ENCODE measurements around the gene PHF20.
"Not testable (repeated sequence)": the region's sequence is repeated elsewhere in the genome, so short reads cannot be mapped to it uniquely, and the experiment has no call there.

The PHF20 gene

DNA sequence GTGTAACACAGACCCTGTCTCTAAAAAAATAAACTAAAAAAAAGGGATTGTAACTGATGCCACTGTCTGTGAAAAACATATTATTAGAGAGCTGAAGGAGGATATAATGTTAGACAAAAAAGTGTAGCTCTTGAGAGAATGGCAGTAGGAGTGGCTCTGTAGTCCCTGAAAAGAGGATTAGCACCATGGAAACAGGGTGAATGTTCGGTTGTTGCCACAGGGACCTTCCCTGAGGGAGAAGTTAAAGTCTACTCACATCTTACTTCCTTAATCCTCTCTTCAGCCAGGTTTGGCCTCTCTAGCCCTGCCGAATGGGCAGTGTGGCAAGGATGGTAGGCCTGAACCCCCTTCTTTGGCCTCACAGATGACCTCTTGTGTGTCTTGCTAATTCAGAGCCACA is 170.4 kb downstream of the PHF20 start:
- DNase-seq, result no peak

DNA sequence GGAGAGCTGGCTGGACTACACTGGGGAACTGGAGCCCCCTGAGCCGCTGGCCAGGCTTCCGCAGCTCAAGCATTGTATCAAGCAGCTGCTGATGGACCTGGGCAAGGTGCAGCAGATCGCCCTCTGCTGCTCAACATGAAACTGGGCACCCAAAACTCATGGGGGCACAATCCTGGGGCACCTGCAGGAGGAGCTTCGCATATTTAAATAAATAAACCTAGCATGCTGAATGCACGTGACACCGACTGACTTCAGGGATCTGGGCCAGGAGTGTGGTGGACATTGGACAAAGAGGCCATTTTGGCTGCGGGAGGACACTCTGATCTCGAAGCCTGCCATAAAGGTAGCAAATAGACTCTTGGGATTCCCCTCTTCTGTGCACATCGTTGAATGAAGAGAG is 175.7 kb downstream of the PHF20 start:
- no peak for DNase-seq

GRCh38 chr20:35947907-35948306 is 176.1 kb downstream of the PHF20 start:
- no peak for DNase-seq

DNA sequence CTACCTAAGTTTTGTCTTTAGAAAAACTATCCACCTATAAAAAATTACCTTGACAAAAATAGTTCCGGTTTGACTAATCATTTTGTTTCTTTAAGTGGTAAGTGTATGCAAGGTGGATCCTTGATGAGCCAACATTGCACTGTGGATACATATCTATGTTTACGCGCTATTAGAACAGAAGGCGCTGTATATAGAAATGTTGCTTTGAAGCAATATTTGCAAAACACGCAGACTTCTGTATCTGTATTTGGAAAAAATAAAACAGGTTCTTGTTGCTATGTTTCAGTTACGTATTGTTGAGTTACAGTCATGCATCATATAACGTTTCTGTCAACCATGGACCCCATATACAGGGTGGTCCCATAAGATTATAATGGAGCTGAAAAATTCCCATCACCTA is 178.3 kb downstream of the PHF20 start:
- DNase-seq, result no peak

GRCh38 chr20:35952080-35952479 is 180.3 kb downstream of the PHF20 start:
- not testable (repeated sequence) for DNase-seq

GRCh38 chr20:35952480-35953386 is 180.9 kb downstream of the PHF20 start:
- no peak for DNase-seq

DNA sequence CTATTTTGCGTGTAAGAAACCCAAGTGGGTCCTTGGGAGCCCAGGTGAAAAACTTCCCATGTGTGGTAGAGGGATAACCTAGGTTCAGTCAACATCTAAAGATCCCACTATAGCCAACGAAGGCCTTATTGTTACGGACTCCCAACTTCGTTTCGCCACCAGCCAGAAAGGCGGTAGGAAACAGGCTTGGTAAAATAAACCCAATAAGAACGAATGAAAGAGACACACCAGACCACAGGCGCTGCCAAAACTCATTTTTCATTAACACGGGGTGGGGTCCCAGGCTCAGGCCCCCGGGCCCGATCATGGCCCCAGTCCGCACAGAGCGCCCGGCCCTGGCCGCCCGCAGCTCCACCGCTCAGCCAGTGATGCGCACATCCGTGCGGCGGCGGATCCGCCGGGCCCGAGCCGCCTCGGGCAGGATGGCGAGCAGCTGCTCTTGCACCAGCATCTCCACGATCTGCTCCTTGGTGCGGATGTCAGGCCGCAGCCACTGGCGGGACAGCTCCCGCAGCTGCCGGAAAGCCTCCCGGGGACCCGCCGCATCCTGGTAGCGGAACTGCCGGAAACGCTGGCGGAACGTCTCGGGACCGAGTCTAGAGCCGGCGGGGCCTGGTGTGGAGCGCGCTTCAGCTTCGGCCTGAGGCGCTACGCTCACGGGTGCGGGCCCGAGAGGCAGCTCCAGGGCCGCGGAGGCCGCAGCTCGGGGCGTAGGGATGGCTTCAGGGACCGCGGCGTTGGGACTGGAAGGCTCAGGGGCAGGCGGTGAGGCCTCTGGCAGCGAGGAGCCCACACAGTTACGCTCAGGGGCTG is 181.8 kb downstream of the PHF20 start:
- DNase-seq, result no peak

GRCh38 chr20:35954200-35954906 is 182.5 kb downstream of the PHF20 start, which contains the start of gene SCAND1:
Gene SCAND1, minus strand, starts transcription at chr20:35954502. Its CDS starts 218 bp downstream, at chr20:35954284.
- peak; percentile 100 for DNase-seq

DNA sequence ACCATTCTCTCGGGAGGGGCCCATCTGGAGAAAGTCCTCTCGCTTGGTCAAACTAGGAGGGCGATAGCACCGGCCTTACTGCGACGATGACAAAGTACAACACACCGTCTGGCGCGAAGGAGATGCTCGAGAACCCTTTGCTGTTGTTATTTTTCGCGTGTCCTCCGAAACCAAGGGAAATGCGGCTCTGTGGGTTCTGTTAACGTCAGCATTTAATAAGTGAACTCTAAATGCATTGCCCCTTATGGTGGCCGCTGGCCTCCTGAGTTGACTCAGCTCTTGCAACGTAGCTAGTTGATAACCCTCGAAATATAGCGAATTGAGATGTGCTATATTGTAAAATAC is 183.1 kb downstream of the PHF20 start:
- DNase-seq, result no peak

GRCh38 chr20:35956616-35957015 is 184.8 kb downstream of the PHF20 start:
- no peak for DNase-seq

DNA sequence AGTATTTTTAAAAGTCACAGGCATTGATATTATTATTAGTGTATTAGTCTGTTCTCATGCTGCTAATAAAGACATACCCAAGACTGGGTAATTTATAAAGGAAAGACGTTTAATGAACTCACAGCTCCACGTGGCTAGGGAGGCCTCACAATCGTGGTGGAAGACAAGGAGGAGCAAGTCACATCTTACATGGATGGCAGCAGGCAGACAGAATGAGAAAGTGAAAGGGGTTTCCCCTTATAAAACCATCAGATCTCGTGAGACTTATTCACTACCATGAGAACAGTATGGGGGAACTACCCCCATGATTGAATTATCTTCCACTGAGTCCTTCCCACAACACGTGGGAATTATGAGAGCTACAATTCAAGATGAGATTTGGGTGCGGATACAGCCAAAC is 187.5 kb downstream of the PHF20 start:
- not testable (repeated sequence) for DNase-seq

GRCh38 chr20:35963878-35964277 is 192.1 kb downstream of the PHF20 start:
- no peak for DNase-seq

DNA sequence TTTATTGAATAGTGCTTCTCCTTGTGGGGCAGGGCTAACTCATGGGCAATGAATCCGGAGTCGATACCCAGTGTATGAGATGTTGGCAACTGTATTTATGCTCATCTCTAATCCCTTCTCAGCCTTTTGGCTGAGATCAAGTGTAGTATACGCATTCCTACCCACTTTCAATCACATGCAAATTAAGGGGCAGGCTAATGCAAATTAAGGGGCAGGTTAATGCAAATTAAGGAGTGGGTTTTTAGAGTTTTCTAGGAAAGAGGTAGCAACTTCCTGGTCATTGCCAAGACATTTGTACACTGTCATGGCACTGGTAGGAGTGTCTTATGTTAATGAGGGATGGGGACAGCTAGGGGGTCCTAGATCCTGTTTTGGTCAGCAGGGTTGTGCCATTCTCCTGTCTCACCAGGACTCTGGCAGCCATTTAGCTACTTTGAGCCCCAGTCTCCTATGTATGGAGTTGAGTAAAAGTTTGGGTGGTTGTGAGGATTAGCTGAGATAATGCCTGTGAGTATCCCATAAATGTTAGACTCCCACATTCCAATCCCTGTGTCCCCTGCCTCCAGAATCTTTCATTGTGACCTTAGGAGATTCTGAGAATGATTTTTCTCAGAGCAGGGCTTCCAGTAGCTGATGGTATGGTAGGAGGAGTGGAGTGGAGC is 196.3 kb downstream of the PHF20 start, which contains the start of gene CNBD2:
Gene CNBD2 (plus strand): TSS at position 612 of the 662 bp plus-strand sequence. CDS start 173 bp downstream, outside the sequence.
- DNase-seq, result no peak

DNA sequence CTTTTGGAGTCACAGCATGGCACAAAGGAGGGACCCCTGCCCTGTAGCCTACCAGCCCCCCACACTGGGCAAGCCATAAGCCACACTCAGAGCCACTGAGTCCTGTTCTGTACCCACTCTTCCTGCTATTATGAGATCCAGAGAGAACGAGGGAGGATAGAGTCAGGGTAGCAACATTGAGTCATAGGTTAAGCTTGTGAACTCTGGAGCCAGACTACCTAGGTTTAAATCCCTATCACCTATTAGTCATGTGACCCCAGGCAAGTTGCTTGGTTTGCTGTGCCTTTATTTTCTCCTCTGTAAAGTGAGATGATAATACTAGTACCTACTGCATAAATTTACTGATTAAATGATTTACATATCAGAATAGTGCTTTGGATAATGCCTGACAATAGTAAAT is 197.1 kb downstream of the PHF20 start:
- no peak for DNase-seq

GRCh38 chr20:35971981-35972380 is 200.2 kb downstream of the PHF20 start:
- no peak for DNase-seq

- DNase-seq, result no peak
Measured at GRCh38 chr20:35972462-35972861, 200.6 kb downstream of the PHF20 start.

DNA sequence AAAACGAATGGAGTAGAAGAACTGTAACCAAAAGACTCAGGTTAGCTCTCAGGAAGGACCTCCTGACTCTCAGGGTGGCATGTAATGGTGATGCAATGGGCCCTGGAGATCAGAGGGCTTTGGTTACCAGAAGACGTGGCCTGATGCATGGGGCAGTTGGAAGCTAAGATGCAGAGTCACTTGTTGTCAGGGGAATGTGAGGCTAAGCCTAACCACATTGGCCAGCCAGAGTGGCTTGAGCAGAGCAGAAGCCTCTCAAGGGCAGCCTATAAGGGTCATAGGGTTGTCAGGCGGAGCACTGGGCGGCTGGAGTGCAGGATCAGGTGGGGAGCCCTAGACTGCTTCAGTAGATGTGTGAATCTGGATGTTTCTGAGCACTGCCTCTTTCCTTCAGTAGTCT is 202.4 kb downstream of the PHF20 start:
- DNase-seq, result no peak

- no peak for DNase-seq
Measured at GRCh38 chr20:35975576-35976373, 204.0 kb downstream of the PHF20 start.

DNA sequence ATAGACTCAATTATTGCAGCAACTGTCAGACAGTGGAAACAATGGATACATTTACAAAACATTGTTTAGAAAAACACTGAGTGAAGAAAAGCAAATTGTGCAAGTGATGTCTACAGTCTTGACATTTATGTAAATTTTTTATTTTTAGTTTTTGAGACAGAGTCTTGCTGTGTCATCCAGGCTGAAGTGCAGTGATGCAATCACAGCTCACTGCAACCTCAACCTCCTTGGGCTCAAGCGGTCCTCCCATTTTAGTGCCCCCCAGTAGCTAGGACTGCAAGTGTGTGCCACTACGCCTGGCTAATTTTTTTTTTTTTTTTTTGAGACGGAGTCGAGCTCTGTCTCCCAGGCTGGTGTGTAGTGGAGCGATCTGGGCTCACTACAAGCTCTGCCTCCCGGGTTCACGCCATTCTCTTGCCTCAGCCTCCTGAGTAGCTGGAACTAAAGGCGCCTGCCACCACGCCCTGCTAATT is 206.3 kb downstream of the PHF20 start:
- DNase-seq, result no peak

GRCh38 chr20:35979544-35979943 is 207.7 kb downstream of the PHF20 start:
- DNase-seq, result no peak

GRCh38 chr20:35981969-35982368 is 210.2 kb downstream of the PHF20 start:
- DNase-seq, result no peak

DNA sequence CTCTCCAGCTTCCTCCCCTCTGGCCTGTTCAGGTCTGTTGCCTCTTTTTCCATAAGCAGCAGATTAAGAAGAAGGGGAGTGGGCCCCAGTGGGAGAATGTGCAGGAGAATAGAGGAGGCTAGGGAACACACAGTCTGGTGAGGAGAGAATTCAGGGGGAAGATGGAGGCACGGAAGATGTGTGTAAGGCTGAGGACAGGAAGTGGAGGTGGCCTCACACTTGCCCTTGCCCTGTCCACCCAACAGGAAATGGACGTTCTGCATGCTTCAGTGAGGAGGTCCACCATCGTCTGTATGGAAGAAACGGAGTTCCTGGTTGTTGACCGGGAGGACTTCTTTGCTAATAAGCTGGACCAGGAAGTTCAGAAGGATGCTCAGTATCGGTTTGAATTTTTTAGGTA is 212.6 kb downstream of the PHF20 start:
- DNase-seq, result no peak

Measured in NCI-H510A (cell line).